ENCODE data around the gene EIF4EBP3.

The EIF4EBP3 gene

GRCh38 chr5:140547508-140548299 lies at the start of gene EIF4EBP3:
Gene EIF4EBP3, plus strand, starts transcription at chr5:140547662. Its CDS starts 76 bp downstream, at chr5:140547738.
- peak; percentile 96 for DNase-seq

GRCh38 chr5:140497897-140498296 lies 49.6 kb upstream of the EIF4EBP3 start:
- peak; percentile 29 for DNase-seq

GRCh38 chr5:140498591-140498990 lies 48.9 kb upstream of the EIF4EBP3 start:
- no peak for DNase-seq

GRCh38 chr5:140502834-140503233 lies 44.6 kb upstream of the EIF4EBP3 start:
- no peak for DNase-seq

GRCh38 chr5:140509898-140510297 lies 37.6 kb upstream of the EIF4EBP3 start:
- no peak for DNase-seq

- DNase-seq, result no peak
Observed at GRCh38 chr5:140513124-140513523, 34.3 kb upstream of the EIF4EBP3 start.

GRCh38 chr5:140524003-140524402 lies 23.5 kb upstream of the EIF4EBP3 start:
- no peak for DNase-seq

- no peak for DNase-seq
Observed at GRCh38 chr5:140540227-140540626, 7.2 kb upstream of the EIF4EBP3 start.

GRCh38 chr5:140542972-140543371 lies 4.5 kb upstream of the EIF4EBP3 start:
- no peak for DNase-seq

- no peak for DNase-seq
Observed at GRCh38 chr5:140544986-140545385, 2.5 kb upstream of the EIF4EBP3 start.

GRCh38 chr5:140545606-140546005 lies 1.9 kb upstream of the EIF4EBP3 start:
- no peak for DNase-seq

GRCh38 chr5:140546851-140547507 lies 483 bp upstream of the EIF4EBP3 start:
- no peak for DNase-seq

- peak; percentile 62 for DNase-seq
Observed at GRCh38 chr5:140548300-140548688, 832 bp downstream of the EIF4EBP3 start.

GRCh38 chr5:140548791-140549190 lies 1.3 kb downstream of the EIF4EBP3 start:
- DNase-seq, result no peak

- peak; percentile 85 for DNase-seq
Observed at GRCh38 chr5:140549237-140550144, 2.0 kb downstream of the EIF4EBP3 start.

GRCh38 chr5:140550147-140551079 lies 3.0 kb downstream of the EIF4EBP3 start:
- DNase-seq, result no peak

- DNase-seq, result no peak
Observed at GRCh38 chr5:140551872-140552271, 4.4 kb downstream of the EIF4EBP3 start.

- DNase-seq, result peak; percentile 26
Observed at GRCh38 chr5:140553657-140554056, 6.2 kb downstream of the EIF4EBP3 start.

GRCh38 chr5:140554454-140554853 lies 7.0 kb downstream of the EIF4EBP3 start:
- peak; percentile 65 for DNase-seq

- DNase-seq, result no peak
Observed at GRCh38 chr5:140555747-140556312, 8.4 kb downstream of the EIF4EBP3 start.

- peak; percentile 51 for DNase-seq
Observed at GRCh38 chr5:140556438-140556837, 9.0 kb downstream of the EIF4EBP3 start.
